Gastroesophageal sphincter (tissue), 3 donors: Measurements from ENCODE around the gene MRPS12.

ENCODE experiments used
- EP300 ChIP-seq: sonication (generic); formaldehyde crosslinking; IDR thresholded peaks from one replicate; pipeline ENCODE4 v1.6.1; 2017; ENCODE audit warnings: antibody characterized with exemption, mild to moderate bottlenecking
- POLR2A ChIP-seq, 2 donors: fragments of 450-650 bp; IDR thresholded peaks; one replicate each; pipeline ENCODE4 v1.6.1; 2017; ENCODE audit warnings: antibody characterized with exemption in 2 of 2, mild to moderate bottlenecking in 2 of 2, moderate library complexity in 1 of 2
- POLR2AphosphoS5 ChIP-seq: sonication (generic); formaldehyde crosslinking; IDR thresholded peaks from one replicate; pipeline ENCODE4 v1.6.1; 2017; ENCODE audit warnings: antibody characterized with exemption
- TF ChIP-seq, protein P1 (sequence below), 4 experiments: fragments of 200-600 bp in 2 of 4; fragments of 450-650 bp in 2 of 4; sonication (generic) in 1 of 4; IDR thresholded peaks; one replicate each; pipeline ENCODE4 v1.5.1; 2017 to 2019; ENCODE audit warnings: antibody characterized with exemption in 4 of 4, mild to moderate bottlenecking in 2 of 4, moderate library complexity in 2 of 4

DNA sequence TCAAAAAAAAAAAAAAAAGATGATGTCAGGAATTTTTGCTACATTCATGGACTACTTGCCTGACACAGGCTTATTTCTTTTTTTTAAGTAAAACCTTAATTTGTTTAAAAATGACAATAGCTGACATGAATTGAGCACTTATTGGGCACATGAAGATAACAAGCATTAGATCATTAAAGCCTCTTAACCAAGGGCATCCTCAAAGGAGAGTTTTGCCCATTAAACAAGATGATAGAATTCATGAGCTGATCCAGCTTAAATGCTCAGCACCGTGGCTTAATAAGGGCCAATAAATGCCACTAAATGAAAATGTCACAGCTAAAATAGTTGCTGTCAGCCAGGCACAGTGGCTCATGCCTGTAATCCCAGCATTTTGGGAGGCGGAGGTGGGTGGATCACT, 25.5 kb downstream of the MRPS12 start:
- TF ChIP-seq, protein P1, sequence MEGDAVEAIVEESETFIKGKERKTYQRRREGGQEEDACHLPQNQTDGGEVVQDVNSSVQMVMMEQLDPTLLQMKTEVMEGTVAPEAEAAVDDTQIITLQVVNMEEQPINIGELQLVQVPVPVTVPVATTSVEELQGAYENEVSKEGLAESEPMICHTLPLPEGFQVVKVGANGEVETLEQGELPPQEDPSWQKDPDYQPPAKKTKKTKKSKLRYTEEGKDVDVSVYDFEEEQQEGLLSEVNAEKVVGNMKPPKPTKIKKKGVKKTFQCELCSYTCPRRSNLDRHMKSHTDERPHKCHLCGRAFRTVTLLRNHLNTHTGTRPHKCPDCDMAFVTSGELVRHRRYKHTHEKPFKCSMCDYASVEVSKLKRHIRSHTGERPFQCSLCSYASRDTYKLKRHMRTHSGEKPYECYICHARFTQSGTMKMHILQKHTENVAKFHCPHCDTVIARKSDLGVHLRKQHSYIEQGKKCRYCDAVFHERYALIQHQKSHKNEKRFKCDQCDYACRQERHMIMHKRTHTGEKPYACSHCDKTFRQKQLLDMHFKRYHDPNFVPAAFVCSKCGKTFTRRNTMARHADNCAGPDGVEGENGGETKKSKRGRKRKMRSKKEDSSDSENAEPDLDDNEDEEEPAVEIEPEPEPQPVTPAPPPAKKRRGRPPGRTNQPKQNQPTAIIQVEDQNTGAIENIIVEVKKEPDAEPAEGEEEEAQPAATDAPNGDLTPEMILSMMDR (IDR thresholded peaks at IDR 0.05), result no peak
- TF ChIP-seq POLR2AphosphoS5, result no peak
- no peak for TF ChIP-seq POLR2A (IDR thresholded peaks at IDR 0.05)
- no peak for TF ChIP-seq EP300
